Activated CD4-positive, CD25-positive, alpha-beta regulatory T cell treated with anti-CD3 and anti-CD28 coated beads, Interleukin-2, amount 50 U/mL, for 16 hours (primary cell): Measurements from ENCODE around the gene G6PC1.

Source experiments
- DNase-seq: peaks from one replicate; pipeline ENCODE4 v3.0.0-alpha.2; 2020; ENCODE audit warnings: low read depth, low spot score

G6PC1 gene

DNA sequence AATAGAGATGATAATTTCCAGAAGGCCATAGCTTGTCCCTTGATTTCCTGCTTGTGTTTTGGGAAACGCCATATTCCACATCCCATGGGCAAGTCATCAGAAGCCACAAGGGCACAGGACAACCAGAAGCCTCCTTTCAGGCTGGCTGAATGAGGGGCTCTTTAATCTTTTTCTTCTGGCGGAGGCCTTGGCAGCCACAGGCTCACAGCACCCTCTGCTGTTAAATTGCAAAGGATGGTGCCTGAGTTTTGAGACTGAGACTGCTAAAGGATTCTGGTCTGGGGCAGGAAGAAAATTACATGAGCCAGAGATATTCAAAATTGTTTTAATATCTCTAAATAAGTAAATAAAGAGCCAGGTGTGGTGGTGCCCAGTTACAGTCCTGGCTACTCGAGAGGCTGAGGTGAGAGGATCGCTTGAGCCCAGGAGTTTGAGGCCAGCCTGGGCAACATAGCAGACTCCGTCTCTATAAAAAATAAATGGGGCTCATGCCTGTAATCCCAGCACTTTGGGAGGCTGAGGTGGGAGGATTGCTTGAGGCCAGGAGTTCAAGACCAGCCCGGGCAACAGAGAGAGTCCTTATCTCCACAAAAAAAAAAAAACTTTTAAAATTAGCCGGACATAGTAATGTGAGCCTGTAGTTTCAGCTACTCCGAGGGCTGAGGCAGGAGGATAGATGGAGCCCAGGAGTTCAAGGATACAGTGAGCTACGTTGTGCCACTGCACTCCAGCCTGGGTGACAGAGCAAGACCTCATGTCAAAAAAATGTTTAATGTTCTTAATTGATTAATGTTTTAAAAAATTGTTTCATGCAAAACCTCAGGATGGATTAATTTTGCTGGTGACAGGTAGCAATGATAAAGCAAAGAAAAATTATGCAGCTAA lies 37.4 kb downstream of the G6PC1 start:
- DNase-seq, result no peak

DNA sequence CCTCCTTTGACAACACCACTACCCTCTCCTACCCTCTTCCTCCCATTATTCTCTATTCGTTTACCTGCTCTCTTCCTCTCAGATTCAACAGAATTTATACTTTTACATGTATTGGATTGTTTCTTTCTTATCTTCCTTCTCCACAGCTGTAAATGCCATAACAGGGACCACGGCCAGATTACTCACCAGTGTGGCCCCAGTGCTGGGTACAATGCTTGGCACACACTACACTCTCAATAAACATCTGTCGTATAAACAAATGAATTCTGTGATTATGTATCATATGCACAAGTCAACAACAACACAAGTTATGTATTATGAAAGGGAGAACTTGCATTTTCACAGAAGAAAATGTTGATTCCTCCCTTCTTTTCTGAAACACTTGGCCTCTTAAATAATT lies 43.6 kb downstream of the G6PC1 start:
- no peak for DNase-seq

DNA sequence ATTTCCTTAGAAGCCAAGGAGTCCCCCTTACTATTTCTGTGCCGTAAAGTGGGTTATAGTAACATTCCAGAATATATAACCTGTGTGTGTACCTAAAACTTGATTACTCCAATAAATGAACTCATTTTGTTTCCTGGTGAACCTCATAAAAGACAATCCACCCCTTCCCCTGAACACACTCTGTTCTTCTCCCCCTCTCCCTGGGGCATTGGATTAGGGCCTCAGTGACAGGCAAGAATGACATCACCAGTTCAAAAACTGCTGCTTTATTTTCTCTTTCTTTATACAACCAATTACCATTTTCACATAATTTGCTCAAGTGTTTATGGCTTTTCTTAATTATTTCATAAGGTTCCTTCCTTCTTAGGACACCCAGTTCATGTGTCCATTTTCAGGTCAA lies 46.2 kb downstream of the G6PC1 start:
- no peak for DNase-seq

DNA sequence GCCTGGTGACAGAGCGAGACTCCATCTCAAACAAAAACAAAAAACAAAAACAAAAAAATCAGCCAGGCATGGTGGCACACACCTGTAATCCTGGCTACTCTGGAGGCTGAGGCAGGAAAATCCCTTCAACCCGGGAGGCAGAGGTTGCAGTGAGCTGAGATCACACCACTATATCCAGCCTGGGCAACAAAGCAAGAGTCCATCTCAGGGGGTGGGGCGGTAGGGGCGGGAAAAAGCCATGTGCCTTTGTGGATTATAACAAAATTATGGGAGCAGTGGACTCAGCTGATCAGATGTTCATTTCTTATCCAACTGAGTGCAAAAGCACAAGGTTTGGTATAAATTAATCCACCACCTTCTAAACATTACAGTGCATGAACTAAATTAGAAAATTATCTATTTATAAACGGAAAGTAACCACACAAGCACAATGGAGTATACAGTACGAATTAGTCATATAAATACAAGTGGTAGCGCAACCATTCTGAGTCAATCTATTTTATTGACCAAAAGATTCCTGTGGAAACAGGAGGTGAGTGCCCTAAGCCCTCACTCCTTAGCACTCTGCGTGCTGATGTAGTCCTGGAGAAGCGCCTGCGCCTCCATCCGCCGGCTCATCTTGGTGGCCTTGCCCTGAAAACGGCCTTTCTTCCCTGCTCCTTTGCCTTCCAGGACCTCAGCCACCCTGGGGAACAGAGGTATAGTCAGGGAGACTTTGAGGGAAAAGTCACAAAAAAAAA lies 49.6 kb downstream of the G6PC1 start:
- no peak for DNase-seq
